ENCODE data around the gene CCDC157. TPM values are rescaled to one million over a fixed set of nuclear protein-coding genes. Genes with fewer than 3 reads are reported as not detected.

CCDC157 gene
- total RNA-seq, 4 donors from 2014 or later: 0.17 to 4.5 (median 2.7) TPM

- WGBS, 2 donors: 34 to 36% methylated on average over 8 of the region's 8 CpGs
- intact Hi-C loops (cut with DNase I; ENCODE audit: low total_unique reads): no loop called here
- DNase-seq (ENCODE audit: low spot score in 2 of 2): no peak
- TF ChIP-seq POLR2A (IDR thresholded peaks at IDR 0.05) (no peak), CTCF (IDR thresholded peaks at IDR 0.05) (no peak)
- H3K4me3 ChIP-seq (ENCODE audit: low read depth, poor library complexity, severe bottlenecking): no peak overlapping the region
Measured at GRCh38 chr22:30324014-30324730, 32.6 kb upstream of the CCDC157 start.

DNA sequence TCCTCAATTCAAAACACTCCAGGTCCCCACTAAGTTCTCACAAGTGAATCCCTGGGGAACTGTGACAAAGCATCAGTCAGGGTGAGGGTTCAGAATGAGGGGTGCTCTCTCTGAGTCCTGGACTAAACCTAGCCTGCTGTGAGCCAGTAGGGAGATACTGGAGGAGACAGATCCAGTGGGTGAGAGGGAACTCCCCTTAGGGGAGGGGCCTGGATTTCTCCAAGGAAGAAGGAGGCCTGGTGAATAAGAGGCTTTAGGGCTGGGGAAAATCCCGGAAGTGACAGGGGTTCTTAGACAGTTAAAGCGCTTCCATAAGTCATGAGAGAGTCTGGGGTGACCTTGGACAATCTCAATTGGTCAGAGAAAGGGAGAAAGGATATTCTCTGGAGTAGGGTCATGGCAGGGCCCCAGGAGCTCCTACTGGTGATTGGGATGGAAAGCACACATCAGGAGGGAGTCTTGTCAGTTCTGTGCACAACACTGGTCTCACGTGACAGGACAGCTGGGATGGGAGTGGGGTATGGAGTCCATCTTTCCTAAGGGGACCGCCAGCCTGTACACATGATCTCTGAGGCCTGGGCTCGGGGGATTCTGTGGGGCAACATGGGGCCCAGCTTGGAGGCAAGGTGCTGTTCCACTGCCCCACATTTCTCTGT lies 31.6 kb upstream of the CCDC157 start:
- 16 to 20% methylated on average over 5 of the region's 5 CpGs for WGBS, 2 donors
- peak overlapping the region; percentile 51 for H3K4me3 ChIP-seq (ENCODE audit: low read depth, poor library complexity, severe bottlenecking)
- no peak for TF ChIP-seq CTCF (IDR thresholded peaks at IDR 0.05)
- no peak for TF ChIP-seq POLR2A (IDR thresholded peaks at IDR 0.05)
- DNase-seq (ENCODE audit: low spot score in 2 of 2): peak; percentile 81 to 93
- intact Hi-C loops (cut with DNase I; ENCODE audit: low total_unique reads): no loop called here

GRCh38 chr22:30325724-30326254 lies 31.0 kb upstream of the CCDC157 start:
- no peak for DNase-seq (ENCODE audit: low spot score in 2 of 2)
- 8 to 18% methylated on average over 12 to 14 of the region's 14 CpGs for WGBS, 2 donors
- peak overlapping the region; percentile 51 for H3K4me3 ChIP-seq (ENCODE audit: low read depth, poor library complexity, severe bottlenecking)
- TF ChIP-seq CTCF (IDR thresholded peaks at IDR 0.05): no peak
- no peak for TF ChIP-seq POLR2A (IDR thresholded peaks at IDR 0.05)
- intact Hi-C loops (cut with DNase I; ENCODE audit: low total_unique reads): no loop called here

DNA sequence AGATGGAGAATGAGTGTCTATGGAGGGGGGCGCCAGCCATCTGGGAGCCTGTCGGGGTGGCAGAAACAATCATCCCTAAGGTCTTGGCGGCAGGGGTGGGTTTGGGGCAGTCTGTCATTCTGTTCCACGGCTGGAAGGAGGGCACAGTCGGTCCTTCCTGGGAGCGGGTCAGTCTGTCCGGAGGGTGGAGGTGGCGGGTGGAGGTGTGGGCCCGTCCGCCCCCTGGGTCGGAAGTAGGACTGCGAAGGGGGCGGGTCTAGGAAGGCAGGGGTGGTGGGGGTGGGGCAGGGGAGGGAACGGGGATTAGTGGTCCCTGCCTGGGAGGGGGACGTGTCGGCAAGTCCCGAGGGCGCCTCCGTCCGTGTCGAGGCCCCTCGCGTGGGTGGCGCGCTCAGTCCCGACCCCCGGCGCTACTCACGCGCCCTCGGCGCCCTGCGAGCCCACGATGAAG lies 30.5 kb upstream of the CCDC157 start:
- TF ChIP-seq CTCF (IDR thresholded peaks at IDR 0.05) (no peak), POLR2A (IDR thresholded peaks at IDR 0.05) (no peak)
- peak in 1 of 2 donors; percentile 90 for DNase-seq (ENCODE audit: low spot score in 2 of 2)
- WGBS, 2 donors: 2% methylated on average over 17 to 23 of the region's 34 CpGs
- intact Hi-C loops (cut with DNase I; ENCODE audit: low total_unique reads): no loop called here
- H3K4me3 ChIP-seq (ENCODE audit: low read depth, poor library complexity, severe bottlenecking): peak overlapping the region; percentile 51

DNA sequence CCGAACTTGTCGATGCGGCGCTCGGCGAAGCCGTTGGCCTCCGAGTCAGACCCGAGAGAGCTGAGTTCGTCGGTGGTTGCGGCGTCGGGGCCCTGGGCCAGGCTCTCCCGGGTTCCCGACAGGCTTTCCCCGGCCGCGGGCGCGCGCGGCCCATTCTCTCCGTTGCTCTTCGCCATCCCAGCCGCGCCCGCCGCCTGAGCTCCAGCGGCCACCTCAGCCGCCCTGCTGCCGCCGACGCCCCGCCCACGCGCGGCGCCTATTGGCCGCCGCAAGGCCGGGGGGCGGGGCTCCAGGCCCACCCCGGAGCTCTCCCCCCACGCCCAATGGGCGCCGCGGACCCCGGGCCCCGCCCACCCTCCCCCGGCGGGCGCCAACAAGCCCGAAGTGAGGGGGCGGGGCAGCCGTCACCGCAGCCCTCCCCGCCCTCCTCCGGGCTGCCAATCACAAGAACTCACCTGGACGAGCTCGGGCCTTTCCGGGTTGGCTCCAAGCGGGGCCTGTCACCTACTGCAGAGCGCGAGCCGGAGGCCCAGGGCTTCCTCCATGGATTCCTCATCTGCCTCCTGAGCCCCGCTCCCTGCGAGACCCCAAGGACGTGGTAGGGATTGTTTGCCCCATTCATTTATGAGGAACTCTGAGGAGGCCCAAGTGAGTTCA lies 30.0 kb upstream of the CCDC157 start, which contains the start of gene TBC1D10A:
TSS of gene TBC1D10A (minus strand) at position 236 of the 657 bp plus-strand sequence. CDS start at position 176, 60 bp downstream.
- TF ChIP-seq POLR2A (IDR thresholded peaks at IDR 0.05): peak in 1 of 2 donors; percentile 26
- no peak for TF ChIP-seq CTCF (IDR thresholded peaks at IDR 0.05)
- H3K4me3 ChIP-seq (ENCODE audit: low read depth, poor library complexity, severe bottlenecking): peak within 1 kb of the TSS; percentile 51
- WGBS, 2 donors: 0 to 1% methylated on average over 23 to 41 of the region's 69 CpGs
- DNase-seq (ENCODE audit: low spot score in 2 of 2): peak; percentile 86 to 97
- intact Hi-C loops (cut with DNase I; ENCODE audit: low total_unique reads): no loop called here
